Small intestine (tissue), 7 donors: ENCODE data around the gene INPP5F. TPM values are rescaled to one million over a fixed set of nuclear protein-coding genes. Genes with fewer than 3 reads are reported as not detected.

Experiments used
- DNase-seq, 2 donors: peaks; one replicate each; pipeline versions ENCODE4 v3.0.0 to v3.0.0-alpha.2; 2013
- FAIRE-seq: peaks from 2 replicates; lab custom pipeline; 2012; peaks lifted over from hg19 to GRCh38; lab: Jason Lieb, UNC
- H3K27ac ChIP-seq, 3 donors: one replicate each; pipeline ENCODE4 v1.5.1; 2013; ENCODE audit warnings: low read length in 2 of 3, mild to moderate bottlenecking in 2 of 3, control low read depth in 1 of 3, inconsistent platforms in 1 of 3, low read depth in 1 of 3, moderate library complexity in 1 of 3
- H3K27me3 ChIP-seq, 3 donors: one replicate each; pipeline ENCODE4 v1.6.1; 2013; ENCODE audit warnings: low read length in 3 of 3, inconsistent platforms in 1 of 3; ENCODE audit not compliant: control insufficient read depth in 3 of 3, insufficient read depth in 3 of 3
- H3K36me3 ChIP-seq, 3 donors: one replicate each; pipeline ENCODE4 v1.6.1; 2013; ENCODE audit warnings: low read length in 3 of 3, inconsistent platforms in 1 of 3, low read depth in 1 of 3, mild to moderate bottlenecking in 1 of 3, moderate library complexity in 1 of 3; ENCODE audit not compliant: control insufficient read depth in 3 of 3, insufficient read depth in 2 of 3
- H3K4me1 ChIP-seq, 3 donors: one replicate each; pipeline ENCODE4 v1.6.1; 2013; ENCODE audit warnings: low read length in 2 of 3, inconsistent platforms in 1 of 3, low read depth in 1 of 3, mild to moderate bottlenecking in 1 of 3, moderate library complexity in 1 of 3; ENCODE audit not compliant: control insufficient read depth in 3 of 3, insufficient read depth in 2 of 3
- H3K4me3 ChIP-seq, 3 donors: one replicate each; pipeline ENCODE4 v1.5.1; 2013; ENCODE audit warnings: low read length in 3 of 3, control low read depth in 1 of 3, inconsistent platforms in 1 of 3, low read depth in 1 of 3, mild to moderate bottlenecking in 1 of 3, moderate library complexity in 1 of 3
- H3K9me3 ChIP-seq, 2 donors: one replicate each; pipeline ENCODE4 v1.6.1; 2013; ENCODE audit warnings: low read depth in 1 of 2, low read length in 1 of 2; ENCODE audit not compliant: control insufficient read depth in 2 of 2, insufficient read depth in 1 of 2
- WGBS, 3 donors: extraction: QIAGEN DNeasy Blood & Tissue Kit; methylation state at CpG; one replicate each; pipeline ENCODE4 v1.1.7; 2013; 5-methylcytosine and 5-hydroxymethylcytosine counted together
- polyA plus RNA-seq, 4 donors: library from polyadenylated mRNA; stranded (reverse) in 3 of 4; unstranded in 1 of 4; fragments of 200-250 nt in 3 of 4; fragments of 120-200 nt in 1 of 4; gene quantifications; one replicate each; pipeline versions ENCODE4 v1.2.1 to v1.2.3, GENCODE V29; 2013
- donor health status: healthy with polysubstance abuse.
- donor health status: control.
- donor health status: control.
- donor health status: Bipolar disorder and iron deficiency.
- donor health status: healthy.

INPP5F gene
- polyA plus RNA-seq, 4 donors = 3.5 to 14.1 (median 5.2) TPM

DNA sequence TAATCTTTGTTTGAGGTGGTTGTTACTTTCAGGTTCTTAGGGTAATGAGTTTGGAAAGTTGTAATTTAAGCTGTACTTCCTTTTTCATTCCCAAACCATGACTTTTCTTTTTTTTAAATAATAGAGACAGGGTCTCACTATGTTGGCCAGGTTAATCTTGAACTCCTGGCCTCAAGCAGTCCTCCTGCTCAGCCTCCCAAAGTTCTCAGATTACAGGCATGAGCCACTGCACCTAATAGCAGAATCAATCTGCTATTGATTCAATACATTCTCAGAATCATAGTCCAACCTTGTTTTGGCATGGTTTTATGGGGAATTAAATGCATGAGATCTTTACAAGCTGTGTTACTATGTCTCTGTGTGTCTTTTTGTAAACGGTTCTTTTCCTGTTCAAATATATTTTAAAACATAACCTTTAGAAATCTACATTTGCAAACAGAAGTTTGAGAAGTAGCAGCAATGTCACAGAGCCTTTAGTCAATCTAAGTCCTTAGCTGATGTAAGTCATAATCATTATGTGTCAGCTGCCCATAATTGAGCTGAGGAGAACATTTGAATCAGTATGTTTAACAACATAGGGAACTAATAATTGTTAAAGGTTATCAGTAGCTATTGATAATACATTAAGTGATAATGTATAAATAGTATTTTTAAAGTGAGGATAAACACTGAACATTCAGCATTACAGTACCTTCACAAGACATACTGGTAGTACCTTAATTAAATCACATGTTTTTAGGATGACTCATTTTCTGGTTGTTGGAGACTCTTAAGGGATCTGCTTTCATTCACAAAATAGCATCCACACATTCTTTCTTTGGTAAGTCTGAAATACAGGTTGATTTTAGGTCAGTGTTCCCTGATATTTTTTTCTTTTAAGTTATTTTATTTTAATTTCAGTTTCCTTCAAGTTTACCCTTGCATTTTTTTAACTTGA lies 8.8 kb downstream of the INPP5F start:
- H3K4me1 ChIP-seq = peaks cover 0 to 3% (median 2%) of the 10 kb centered on the region in 3 donors
- WGBS, 3 donors = 13 to 56% (median 24%) methylated on average over 1 of the region's 1 CpG
- no peak overlapping the region for H3K4me3 ChIP-seq
- H3K27ac ChIP-seq = no peak overlapping the region
- H3K36me3 ChIP-seq = no peaks in the 10 kb centered on the region
- FAIRE-seq (no peak), DNase-seq (no peak)
- no peaks in the 10 kb centered on the region for H3K9me3 ChIP-seq
- no peaks in the 10 kb centered on the region for H3K27me3 ChIP-seq

DNA sequence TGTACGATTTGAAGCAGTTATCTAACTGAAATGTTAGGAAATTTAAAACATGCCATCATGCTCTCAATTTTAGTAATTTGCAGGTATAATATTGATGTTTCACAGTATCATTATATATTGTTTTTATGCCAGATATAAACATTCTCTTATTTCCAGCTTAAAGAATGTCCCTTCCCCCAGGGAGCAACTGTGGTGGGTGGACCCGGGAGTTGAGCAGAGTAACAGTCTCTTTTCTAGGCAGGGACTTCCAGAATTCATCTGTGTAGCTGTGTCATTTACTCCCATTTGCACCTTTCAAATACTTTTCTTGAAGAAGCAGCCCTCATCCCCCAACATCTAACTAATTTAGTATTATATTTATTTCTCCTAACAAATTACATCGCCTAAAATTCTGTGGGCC lies 9.6 kb downstream of the INPP5F start:
- Histone ChIP-seq H3K9me3 (no peaks in the 10 kb centered on the region), H3K4me3 (no peak overlapping the region), H3K36me3 (no peaks in the 10 kb centered on the region), H3K4me1 (peaks cover 0 to 3% (median 2%) of the 10 kb centered on the region in 3 donors), H3K27ac (no peak overlapping the region), H3K27me3 (no peaks in the 10 kb centered on the region)
- FAIRE-seq (no peak), DNase-seq (no peak)
- WGBS, 3 donors = 93 to 97% (median 96%) methylated on average over 3 of the region's 3 CpGs

DNA sequence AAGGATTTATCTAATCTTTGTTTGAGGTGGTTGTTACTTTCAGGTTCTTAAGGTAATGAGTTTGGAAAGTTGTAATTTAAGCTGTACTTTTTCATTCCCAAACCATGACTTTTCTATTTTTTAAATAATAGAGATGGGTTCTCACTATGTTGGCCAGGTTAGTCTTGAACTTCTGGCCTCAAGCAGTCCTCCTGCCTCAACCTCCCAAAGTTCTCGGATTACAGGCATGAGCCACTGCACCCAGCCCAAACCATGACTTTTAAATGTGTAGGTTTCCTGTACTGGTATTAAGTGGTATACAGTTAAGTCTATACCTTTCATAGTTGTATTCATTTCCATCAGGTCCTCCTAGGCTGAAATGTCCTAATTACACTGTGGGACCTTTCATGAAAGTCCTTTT lies 10.4 kb downstream of the INPP5F start:
- no peak overlapping the region for H3K4me3 ChIP-seq
- H3K4me1 ChIP-seq = peaks cover 0 to 3% (median 2%) of the 10 kb centered on the region in 3 donors
- no peak for DNase-seq
- H3K9me3 ChIP-seq = no peaks in the 10 kb centered on the region
- H3K36me3 ChIP-seq = no peaks in the 10 kb centered on the region
- FAIRE-seq = no peak
- no peaks in the 10 kb centered on the region for H3K27me3 ChIP-seq
- 91 to 93% (median 91%) methylated on average over 1 of the region's 1 CpG for WGBS, 3 donors
- H3K27ac ChIP-seq = no peak overlapping the region

DNA sequence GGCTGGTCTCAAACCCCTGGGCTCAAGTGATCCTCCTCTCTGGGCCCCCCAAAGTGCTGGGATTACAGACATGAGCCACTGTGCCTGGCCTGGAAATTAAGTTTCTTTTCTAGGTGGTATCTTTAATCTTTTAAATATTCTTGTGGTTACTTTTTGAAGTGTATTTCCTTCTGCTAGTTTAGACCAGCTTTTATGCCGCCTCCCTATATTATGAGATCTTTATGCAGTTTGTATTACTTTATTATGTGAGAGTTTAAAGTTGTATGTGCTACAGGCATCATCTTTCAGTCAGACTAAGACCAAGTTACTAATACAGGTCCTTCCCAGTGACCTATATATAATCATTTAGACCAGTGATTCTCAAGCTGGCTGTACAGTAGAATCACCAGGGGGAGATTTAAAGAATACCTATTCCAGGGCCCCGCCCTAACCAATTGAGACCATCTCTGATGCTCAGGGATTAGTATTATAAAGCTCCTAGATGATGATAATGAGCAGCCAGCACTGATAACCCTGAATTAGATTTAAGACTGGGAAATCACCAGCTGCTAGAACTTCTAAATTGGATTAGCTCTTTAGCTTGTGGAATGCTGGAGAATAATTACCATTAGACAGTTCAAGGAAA lies 11.3 kb downstream of the INPP5F start:
- FAIRE-seq = no peak
- H3K36me3 ChIP-seq = no peaks in the 10 kb centered on the region
- DNase-seq = no peak
- 83 to 98% (median 94%) methylated on average over 2 of the region's 2 CpGs for WGBS, 3 donors
- no peaks in the 10 kb centered on the region for H3K9me3 ChIP-seq
- no peaks in the 10 kb centered on the region for H3K27me3 ChIP-seq
- peak overlapping the region; percentile 10 to 45 (median 11) for H3K27ac ChIP-seq
- H3K4me3 ChIP-seq = no peak overlapping the region
- peaks cover 0 to 3% (median 2%) of the 10 kb centered on the region in 3 donors for H3K4me1 ChIP-seq

DNA sequence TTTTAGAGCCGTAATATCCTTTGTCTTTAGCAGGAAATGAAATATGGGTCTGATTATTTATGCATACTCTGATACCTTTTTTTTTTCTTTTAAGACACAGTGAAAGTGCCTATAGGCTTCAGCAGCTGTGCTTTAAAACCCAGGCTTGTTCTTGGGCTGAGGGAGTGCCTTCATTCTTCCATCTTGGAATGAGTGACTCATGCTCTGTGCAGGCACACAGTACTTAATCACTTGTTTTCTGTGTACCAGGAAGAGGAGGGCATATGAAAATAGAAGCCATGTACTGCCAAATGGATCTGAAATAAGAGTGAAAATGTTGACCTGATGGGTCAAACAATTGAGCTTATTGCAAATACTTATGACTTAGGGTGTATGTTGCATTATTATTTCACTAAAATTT lies 12.0 kb downstream of the INPP5F start:
- no peak for FAIRE-seq

DNA sequence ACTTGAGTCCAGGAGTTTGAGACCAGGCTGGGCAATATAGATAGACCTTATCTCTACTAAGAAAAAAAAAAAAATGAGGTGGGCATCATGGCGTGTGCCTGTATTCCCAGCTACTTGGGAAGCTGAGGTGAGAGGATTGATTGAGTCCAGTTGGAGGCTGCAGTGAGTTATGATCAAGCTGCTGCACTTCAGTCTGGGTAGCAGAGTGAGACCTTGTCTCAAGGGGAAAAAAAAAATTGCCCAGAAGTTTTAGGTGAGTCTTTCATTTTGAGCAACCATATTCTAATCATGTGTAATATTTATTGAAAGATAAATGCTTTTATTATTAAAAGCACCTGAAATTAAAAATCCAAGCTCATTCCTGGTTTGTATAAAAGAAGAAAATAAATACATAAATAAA lies 13.1 kb downstream of the INPP5F start:
- no peak for FAIRE-seq
- Histone ChIP-seq H3K4me1 (peaks cover 3 to 7% (median 3%) of the 10 kb centered on the region in 3 donors), H3K9me3 (no peaks in the 10 kb centered on the region), H3K4me3 (no peak overlapping the region), H3K27ac (no peak overlapping the region), H3K36me3 (no peaks in the 10 kb centered on the region), H3K27me3 (no peaks in the 10 kb centered on the region)
- DNase-seq = no peak
- 75 to 95% (median 94%) methylated on average over 1 of the region's 1 CpG for WGBS, 3 donors

More for the DNA sequence above, 12.0 kb downstream of the INPP5F start:
- Histone ChIP-seq H3K27me3 (no peaks in the 10 kb centered on the region), H3K27ac (peak overlapping the region in 2 of 3 donors; percentile 29 to 45), H3K36me3 (no peaks in the 10 kb centered on the region), H3K4me3 (no peak overlapping the region), H3K9me3 (no peaks in the 10 kb centered on the region), H3K4me1 (peaks cover 0 to 3% (median 2%) of the 10 kb centered on the region in 3 donors)
- peak; percentile 66 to 87 for DNase-seq
- whole genome bisulfite sequencing, 3 donors = 17 to 36% (median 30%) methylated on average over 1 of the region's 1 CpG

DNA sequence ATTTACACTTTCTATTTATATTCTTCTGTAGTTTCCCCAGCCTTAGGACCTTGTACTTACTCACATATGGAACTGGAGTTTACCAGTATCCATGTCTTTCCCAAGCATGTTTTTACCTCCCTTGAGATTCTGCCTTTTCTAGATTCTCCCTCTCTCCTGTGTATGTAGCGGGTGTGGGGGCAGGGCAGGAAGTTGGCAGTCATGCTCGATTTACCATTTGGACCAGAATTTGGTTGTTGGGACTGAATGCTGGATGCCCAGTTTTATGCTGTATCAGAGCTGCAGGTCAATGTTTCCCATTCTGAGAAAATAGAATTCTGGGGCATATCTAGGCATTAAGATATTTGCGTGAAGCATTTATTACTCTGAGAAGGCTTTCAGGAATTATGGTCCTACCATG lies 14.2 kb downstream of the INPP5F start:
- no peaks in the 10 kb centered on the region for H3K36me3 ChIP-seq
- no peaks in the 10 kb centered on the region for H3K9me3 ChIP-seq
- no peak overlapping the region for H3K4me3 ChIP-seq
- 92 to 95% (median 94%) methylated on average over 3 of the region's 3 CpGs for WGBS, 3 donors
- no peaks in the 10 kb centered on the region for H3K27me3 ChIP-seq
- H3K4me1 ChIP-seq = peaks cover 3 to 7% (median 3%) of the 10 kb centered on the region in 3 donors
- FAIRE-seq (no peak), DNase-seq (no peak)
- H3K27ac ChIP-seq = no peak overlapping the region

DNA sequence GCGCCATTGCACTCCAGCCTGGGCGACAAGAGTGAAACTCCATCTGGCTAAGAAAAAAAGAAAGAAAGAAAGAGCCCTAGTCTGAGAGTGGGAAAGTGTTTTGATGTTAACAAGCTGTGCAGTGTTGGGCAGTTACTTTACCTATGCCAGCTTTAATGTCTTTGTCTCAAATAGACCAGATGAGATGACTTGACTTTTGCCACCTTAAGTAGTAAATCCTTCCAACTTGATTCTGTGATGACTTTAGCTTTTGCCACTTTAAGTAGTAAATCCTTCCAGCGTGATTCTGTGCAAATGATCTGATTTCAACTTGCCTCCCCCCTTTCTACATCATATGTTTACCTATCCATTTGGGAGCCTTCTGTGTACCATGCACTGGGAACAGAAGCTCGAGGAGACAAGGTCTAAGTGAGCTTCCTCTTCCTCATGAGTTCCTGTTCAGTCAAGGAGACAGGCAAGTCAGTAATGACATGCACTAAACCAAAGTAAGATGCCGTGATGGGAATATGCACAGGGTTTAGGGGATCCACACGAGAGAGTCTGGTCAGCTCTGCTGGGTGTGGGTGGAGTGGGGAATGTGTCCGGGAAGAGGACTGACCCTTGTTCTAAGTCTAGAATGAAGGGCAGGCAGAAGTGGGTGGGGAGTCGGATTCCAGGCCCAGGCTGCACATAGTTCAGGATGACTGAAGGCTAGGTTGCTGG lies 17.2 kb downstream of the INPP5F start:
- no peak overlapping the region for H3K4me3 ChIP-seq
- H3K9me3 ChIP-seq = no peaks in the 10 kb centered on the region
- no peak for FAIRE-seq
- H3K27me3 ChIP-seq = no peaks in the 10 kb centered on the region
- H3K27ac ChIP-seq = no peak overlapping the region
- WGBS, 3 donors = 41 to 51% (median 47%) methylated on average over 8 of the region's 8 CpGs
- H3K36me3 ChIP-seq = no peaks in the 10 kb centered on the region
- peaks cover 0 to 7% (median 3%) of the 10 kb centered on the region in 3 donors for H3K4me1 ChIP-seq
- DNase-seq = peak; percentile 51 to 57
